NT2/D1 (cell line): ENCODE results near the gene TXNRD1.
A peak's percentile ranks its signal among the peaks of the same experiment; 100 is the strongest.

Experiments used
- DNase-seq: peaks from one replicate; pipeline ENCODE4 v3.0.0-alpha.2; 2011; ENCODE audit warnings: low read depth, low spot score
- H3K27me3 ChIP-seq: 2 replicates; pipeline ENCODE4 v1.6.0; 2011; ENCODE audit warnings: mild to moderate bottlenecking; ENCODE audit not compliant: insufficient read length, insufficient read depth
- H3K36me3 ChIP-seq: 2 replicates; pipeline ENCODE4 v1.6.1; 2011; ENCODE audit warnings: mild to moderate bottlenecking, low read length, mixed read lengths; ENCODE audit not compliant: insufficient read depth, insufficient read length
- H3K4me1 ChIP-seq: 2 replicates; pipeline ENCODE4 v1.5.1; 2011; ENCODE audit not compliant: insufficient read depth, insufficient read length
- H3K4me3 ChIP-seq: 2 replicates; pipeline ENCODE4 v1.5.1; 2011; ENCODE audit warnings: low read depth; ENCODE audit not compliant: insufficient read length
- H3K9ac ChIP-seq: 2 replicates; pipeline ENCODE4 v1.6.0; 2011; ENCODE audit warnings: low read depth; ENCODE audit not compliant: insufficient read length
- H3K9me3 ChIP-seq: 2 replicates; pipeline ENCODE4 v1.5.1; 2011; ENCODE audit warnings: mild to moderate bottlenecking, low read length; ENCODE audit not compliant: insufficient read depth
- SUZ12 ChIP-seq: IDR thresholded peaks from 2 replicates; pipeline ENCODE4 v1.6.1; 2011; ENCODE audit not compliant: insufficient read length, insufficient read depth; ENCODE audit errors: extremely low read depth
- YY1 ChIP-seq: IDR thresholded peaks from 2 replicates; pipeline ENCODE4 v1.6.1; 2011; ENCODE audit not compliant: insufficient read length, insufficient read depth
- ZNF274 ChIP-seq: IDR thresholded peaks from 2 replicates; pipeline ENCODE4 v1.6.1; 2011; ENCODE audit warnings: mild to moderate bottlenecking, low read depth, low read length

TXNRD1 gene

DNA sequence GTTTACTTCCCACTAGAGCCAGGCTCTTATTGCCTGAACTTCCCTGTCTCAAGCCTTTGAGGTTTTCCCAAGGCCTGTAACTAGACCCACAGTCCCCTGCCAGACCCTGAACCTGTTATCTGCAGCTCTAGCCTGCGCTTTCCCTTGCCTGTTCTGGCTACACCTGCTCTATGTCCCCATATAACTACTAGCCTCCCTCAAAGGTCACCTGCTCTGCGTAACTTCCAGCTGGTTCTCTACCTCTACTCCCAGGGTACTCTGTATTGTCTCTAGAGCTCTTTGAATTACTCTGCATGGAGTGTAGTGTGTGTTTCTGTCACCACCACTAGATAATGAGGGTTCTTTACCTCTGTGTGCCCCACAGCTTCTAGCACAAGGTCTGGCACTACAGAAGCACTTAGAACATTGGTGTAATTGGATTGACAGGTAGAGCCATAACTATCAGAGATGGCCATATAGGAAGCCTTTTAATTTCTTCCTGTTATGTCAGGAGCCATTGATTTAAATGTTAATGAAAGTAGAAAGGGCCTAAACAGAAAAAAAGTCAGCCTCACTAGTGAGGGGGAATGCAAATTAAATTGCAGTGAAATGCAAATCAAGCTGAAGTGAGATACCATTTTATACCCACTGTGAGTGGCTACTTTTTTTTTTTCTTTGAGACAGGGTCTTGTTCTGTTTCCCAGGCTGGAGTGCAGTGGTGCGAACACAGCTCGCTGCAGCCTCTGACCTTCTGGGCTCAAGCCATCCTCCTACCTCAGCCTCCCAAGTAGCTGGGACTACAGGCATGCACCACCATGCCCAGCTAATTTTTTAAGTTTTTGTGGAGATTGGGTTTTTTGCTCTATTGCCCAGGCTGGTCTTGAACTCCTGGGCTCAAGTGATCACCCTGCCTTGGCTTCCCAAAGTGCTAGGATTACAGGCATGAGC lies 135.7 kb downstream of the TXNRD1 start:
- DNase-seq, result peak; percentile 30
- no peaks in the 10 kb centered on the region for H3K9me3 ChIP-seq
- TF ChIP-seq ZNF274, result no peak
- no peak for TF ChIP-seq SUZ12
- no peaks in the 10 kb centered on the region for H3K27me3 ChIP-seq
- H3K9ac ChIP-seq, result no peak overlapping the region
- peaks cover 51% of the 10 kb centered on the region for H3K36me3 ChIP-seq
- no peak overlapping the region for H3K4me3 ChIP-seq
- peaks cover 10% of the 10 kb centered on the region for H3K4me1 ChIP-seq

GRCh38 chr12:104352106-104352713 lies 136.6 kb downstream of the TXNRD1 start:
- no peaks in the 10 kb centered on the region for H3K27me3 ChIP-seq
- no peak overlapping the region for H3K9ac ChIP-seq
- H3K4me3 ChIP-seq, result no peak overlapping the region
- no peaks in the 10 kb centered on the region for H3K9me3 ChIP-seq
- peaks cover 13% of the 10 kb centered on the region for H3K4me1 ChIP-seq
- no peak for TF ChIP-seq ZNF274
- TF ChIP-seq SUZ12, result no peak
- TF ChIP-seq YY1, result no peak
- DNase-seq, result no peak
- H3K36me3 ChIP-seq, result peaks cover 48% of the 10 kb centered on the region

DNA sequence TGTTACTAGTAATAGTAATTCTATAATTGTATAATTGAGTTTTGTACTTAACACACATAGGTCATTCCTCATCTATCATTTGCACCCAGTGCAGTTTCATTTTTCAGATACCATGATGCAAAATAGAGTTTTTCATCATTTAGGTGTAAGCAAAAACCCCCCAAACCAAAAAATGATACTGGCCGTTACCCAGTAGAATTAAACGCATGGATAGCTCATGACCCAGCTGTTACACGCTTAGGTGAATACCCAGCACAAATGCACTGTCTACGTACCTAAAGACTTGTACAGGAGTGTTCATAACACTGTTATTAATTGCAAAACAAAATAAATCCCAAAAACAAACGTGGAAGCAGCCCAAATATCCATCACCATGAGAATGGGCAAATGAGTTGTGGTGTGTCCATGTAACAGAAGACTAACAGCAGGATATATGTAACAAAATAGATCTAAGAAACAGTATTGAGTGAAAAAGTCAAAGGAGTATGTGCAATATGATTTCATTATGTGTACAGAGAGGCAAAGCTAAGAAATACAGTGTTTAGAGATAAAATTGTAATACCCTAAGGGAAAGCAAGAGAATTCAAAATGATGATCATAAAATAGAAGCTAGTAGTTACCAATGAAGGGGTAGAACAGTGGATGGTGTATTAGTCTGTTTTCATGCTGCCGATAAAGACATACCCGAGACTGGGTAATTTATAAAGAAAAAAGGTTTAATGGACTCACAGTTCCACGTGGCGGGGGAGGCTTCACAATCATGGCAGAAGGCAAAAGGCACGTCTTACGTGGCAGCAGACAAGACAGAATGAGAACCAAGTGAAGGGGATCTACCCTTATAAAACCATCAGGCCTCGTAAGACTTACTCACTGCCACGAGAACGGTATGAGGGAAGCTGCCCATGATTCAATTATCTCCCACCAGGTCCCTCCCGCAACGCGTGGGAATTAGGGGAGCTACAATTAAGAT lies 137.7 kb downstream of the TXNRD1 start:
- TF ChIP-seq ZNF274 (no peak), SUZ12 (no peak), YY1 (no peak)
- Histone ChIP-seq H3K9me3 (no peaks in the 10 kb centered on the region), H3K4me3 (no peak overlapping the region), H3K27me3 (no peaks in the 10 kb centered on the region), H3K4me1 (peaks cover 13% of the 10 kb centered on the region), H3K9ac (no peak overlapping the region), H3K36me3 (peaks cover 38% of the 10 kb centered on the region)
- no peak for DNase-seq

- no peaks in the 10 kb centered on the region for H3K9me3 ChIP-seq
- H3K27me3 ChIP-seq, result no peaks in the 10 kb centered on the region
- H3K4me3 ChIP-seq, result no peak overlapping the region
- H3K36me3 ChIP-seq, result peaks cover 29% of the 10 kb centered on the region
- TF ChIP-seq SUZ12 (no peak), YY1 (no peak), ZNF274 (no peak)
- peaks cover 13% of the 10 kb centered on the region for H3K4me1 ChIP-seq
- no peak for DNase-seq
- no peak overlapping the region for H3K9ac ChIP-seq
These were observed 138.7 kb downstream of the TXNRD1 start for GRCh38 chr12:104354167-104354867.

GRCh38 chr12:104354868-104355570 lies 139.4 kb downstream of the TXNRD1 start:
- TF ChIP-seq YY1 (no peak), SUZ12 (no peak), ZNF274 (no peak)
- Histone ChIP-seq H3K9me3 (peaks cover 1% of the 10 kb centered on the region; the same call in 1 of the 2 replicates), H3K9ac (no peak overlapping the region), H3K36me3 (peaks cover 22% of the 10 kb centered on the region), H3K27me3 (no peaks in the 10 kb centered on the region), H3K4me3 (no peak overlapping the region), H3K4me1 (peaks cover 13% of the 10 kb centered on the region)
- no peak for DNase-seq

DNA sequence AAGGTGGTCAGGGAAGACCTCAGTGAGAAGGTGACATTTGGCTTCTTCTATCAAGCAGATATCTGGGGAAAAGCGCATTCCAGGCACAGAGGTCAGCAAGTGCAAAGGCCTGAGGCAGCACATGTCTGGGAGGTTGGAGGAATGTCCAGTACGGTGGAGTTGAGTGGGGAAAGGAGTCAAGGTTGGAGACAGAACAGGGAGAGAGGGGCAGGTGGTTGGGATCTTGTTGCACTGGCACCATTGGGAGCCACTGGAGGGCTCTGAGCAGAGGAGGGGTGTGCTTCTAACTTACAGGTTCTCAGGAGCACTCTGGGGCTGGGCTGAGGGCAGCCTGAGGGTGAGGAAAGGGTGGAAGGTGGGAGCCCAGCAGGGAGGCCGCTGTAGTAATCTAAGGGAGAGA lies 140.1 kb downstream of the TXNRD1 start:
- peaks cover 18% of the 10 kb centered on the region for H3K36me3 ChIP-seq
- H3K9me3 ChIP-seq, result peaks cover 7% of the 10 kb centered on the region; the same call in 1 of the 2 replicates
- peaks cover 12% of the 10 kb centered on the region for H3K4me1 ChIP-seq
- H3K27me3 ChIP-seq, result no peaks in the 10 kb centered on the region
- no peak for DNase-seq
- no peak overlapping the region for H3K9ac ChIP-seq
- TF ChIP-seq SUZ12 (no peak), ZNF274 (no peak), YY1 (no peak)
- no peak overlapping the region for H3K4me3 ChIP-seq
